NCI-H146 treated with DMSO at 0.1 percent for 48 hours (cell line): ENCODE data around the gene ASIC4.

Experiments used
- DNase-seq: peaks from one replicate; lab custom pipeline; 2025; ENCODE audit not compliant: unreplicated experiment; lab: John Stamatoyannopoulos, UW

ASIC4 gene

DNA sequence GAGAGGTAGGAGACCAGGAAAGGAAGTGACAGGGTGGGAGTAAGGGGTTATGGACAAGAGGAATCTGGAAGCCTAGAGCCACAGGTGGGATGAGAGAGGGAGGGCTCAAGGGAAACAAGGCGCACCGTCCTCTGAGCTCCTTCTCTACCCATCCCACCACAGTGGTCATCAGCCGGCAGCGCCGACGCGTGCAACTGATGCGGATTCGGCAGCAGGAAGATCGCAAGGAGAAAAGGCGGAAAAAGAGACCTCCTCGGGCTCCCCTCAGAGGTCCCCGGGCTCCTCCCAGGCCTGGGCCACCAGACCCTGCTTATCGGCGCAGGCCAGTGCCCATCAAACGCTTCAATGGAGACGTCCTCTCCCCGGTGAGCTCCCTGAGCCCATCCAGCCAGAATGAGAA lies 34.7 kb downstream of the ASIC4 start:
- DNase-seq: no peak

DNA sequence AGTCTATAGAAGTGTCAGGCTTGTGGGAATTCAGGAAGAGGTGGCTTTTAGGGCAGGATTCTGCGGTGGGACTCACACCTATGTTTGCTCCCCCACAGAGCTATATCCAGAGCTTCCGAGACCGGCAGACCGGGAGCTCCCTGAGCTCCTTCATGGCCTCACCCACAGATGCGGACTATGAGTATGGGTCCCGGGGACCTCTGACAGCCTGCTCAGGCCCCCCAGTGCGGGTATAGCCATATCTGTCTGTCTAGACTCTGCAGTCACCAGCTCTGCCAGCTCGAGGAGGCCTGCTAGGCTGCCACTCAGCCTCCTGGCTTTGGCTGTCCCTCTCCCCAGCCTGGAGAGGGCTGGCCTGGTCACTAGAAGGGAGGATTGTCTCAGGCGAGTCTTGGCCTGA lies 35.3 kb downstream of the ASIC4 start:
- no peak for DNase-seq

- peak; percentile 52 for DNase-seq
These were observed 37.4 kb downstream of the ASIC4 start for GRCh38 chr2:219551441-219552381.

DNA sequence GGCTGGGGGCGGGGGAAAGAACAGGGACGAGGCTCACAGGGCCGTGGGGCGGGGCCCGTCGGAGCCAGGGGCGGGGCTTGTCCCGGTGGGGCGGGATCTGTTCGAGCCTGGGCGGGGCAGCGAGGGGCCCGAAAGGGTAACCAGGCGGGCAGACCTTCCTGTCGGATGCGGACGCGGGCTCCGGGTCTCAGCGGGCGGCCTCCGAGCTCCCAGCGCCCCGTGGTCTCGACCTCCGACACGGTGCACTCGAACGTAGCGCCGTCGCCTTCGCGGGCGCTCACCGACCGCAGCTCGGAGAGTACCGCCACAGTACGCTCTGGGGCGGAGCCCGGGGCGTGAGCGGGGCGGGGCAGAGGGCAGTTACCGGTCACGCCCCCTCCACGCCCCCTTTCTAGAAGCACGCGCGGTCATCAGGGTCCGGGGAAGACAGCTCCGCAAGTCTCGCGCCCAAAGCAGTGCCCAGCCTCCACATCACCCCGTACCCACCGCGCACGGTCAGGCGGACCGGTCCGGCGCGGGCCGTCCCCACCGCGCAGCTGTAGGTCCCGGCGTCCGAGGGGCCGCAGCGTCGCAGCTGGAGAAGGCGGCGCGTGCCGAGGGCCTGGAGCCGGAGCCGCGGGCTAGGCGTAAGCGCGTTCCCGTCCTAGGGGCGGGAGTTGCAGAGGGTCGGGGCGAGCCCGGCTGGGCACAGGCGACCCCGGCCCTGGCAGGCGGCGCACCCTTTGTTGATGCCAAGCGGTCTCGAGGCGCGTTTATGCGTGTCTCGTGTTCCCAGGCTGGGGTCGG lies 38.3 kb downstream of the ASIC4 start:
- DNase-seq: peak; percentile 45

DNA sequence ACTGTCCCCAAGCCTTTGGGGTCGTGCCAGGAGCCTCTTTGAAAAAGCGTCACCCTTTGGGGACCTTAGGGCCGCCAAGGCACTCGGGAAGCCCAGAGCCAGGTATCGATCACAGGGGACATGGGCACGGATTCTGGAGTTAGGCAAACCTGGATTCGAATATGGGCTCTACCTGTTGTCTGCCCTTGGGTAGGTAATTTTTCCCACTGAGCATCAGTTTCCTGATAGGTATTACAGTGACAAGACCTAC lies 38.8 kb downstream of the ASIC4 start:
- no peak for DNase-seq

- no peak for DNase-seq
These were observed 39.2 kb downstream of the ASIC4 start for GRCh38 chr2:219553463-219553963.

DNA sequence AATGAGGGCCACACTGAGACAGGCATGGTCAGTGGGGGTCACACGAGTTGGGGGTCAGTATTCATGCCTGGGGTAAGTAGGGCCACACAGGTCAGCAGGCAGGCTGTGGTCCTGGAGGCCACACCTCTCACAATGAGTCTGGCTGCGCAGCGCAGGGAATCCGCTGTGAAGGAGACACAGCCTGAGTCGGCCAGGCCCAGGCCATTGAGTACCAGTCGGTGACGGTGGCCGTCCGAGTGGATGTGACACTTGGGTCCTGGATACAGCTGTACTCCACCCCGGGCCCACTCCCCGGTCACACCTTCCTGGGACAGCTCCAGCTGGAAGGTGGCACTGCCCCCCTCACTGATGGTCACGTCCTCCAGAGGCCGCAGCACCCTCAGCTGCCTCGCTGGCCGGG lies 40.1 kb downstream of the ASIC4 start:
- DNase-seq: no peak

GRCh38 chr2:219555956-219556355 lies 41.7 kb downstream of the ASIC4 start:
- no peak for DNase-seq

DNA sequence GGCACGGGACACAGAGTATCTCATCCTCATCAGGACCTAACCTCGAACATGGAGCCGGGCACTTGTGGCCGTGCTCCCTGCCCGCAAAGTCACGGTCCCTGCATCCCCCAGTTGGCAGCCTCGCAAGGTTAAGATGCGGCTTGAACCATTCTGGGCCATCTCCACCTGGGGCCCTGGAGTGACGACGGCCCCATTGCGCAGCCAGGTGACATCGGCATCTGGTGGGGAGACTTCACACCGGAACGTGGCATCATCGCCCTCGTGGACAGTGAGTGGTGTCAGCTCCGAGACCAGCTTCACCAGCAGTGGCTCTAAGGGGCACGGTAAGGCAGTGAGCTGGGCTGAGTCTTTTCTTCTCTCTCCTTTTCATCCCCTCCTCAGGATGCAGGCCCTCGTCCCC lies 42.1 kb downstream of the ASIC4 start:
- DNase-seq: no peak

GRCh38 chr2:219557320-219557719 lies 43.0 kb downstream of the ASIC4 start:
- no peak for DNase-seq

DNA sequence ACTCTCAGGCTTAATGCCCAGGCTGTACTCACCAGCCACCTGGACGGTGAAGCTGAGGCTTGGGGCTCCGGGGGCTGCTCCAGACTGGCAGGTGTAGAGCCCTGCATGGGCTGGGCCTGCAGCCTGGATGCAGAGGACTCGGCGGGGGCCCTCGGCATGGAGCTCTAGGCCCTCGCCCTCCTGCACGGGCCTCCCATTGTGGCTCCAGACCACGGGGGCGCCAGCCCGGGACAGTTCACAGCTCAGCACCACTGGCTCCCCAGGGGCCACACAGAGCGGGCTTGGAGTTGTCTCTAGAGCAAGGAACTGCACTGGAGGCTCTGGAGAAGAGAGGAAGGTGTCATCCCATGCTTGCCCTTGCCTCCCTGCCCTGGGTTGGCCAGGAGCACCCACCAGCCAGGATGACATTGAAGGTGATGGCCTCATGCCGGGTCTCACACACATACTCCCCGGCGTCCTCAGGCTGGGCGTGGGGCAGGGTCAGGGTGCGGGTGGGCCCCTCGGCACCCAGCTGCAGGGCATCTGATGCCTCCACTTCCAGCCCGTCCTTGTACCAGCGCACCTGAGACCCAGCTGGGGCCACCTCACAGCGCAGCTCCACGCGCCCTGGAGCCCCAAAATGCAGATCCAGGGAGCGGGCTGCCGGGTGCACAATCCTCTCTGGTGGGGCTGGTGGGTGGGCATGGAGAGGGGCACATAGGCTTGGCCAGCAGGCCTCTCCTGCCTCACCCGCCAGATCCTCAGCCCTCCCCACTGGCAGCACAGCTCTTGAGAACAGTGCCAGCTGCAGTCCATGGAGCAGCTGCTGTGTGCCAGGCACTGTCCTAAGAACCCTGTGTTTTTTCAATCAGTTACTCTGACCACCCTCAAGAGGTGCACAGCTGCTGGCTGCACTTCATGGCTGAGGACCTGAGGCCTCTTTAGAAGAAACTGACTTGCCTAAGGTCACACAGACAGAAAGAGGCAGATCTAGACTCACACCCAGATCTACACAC lies 43.8 kb downstream of the ASIC4 start:
- no peak for DNase-seq

DNA sequence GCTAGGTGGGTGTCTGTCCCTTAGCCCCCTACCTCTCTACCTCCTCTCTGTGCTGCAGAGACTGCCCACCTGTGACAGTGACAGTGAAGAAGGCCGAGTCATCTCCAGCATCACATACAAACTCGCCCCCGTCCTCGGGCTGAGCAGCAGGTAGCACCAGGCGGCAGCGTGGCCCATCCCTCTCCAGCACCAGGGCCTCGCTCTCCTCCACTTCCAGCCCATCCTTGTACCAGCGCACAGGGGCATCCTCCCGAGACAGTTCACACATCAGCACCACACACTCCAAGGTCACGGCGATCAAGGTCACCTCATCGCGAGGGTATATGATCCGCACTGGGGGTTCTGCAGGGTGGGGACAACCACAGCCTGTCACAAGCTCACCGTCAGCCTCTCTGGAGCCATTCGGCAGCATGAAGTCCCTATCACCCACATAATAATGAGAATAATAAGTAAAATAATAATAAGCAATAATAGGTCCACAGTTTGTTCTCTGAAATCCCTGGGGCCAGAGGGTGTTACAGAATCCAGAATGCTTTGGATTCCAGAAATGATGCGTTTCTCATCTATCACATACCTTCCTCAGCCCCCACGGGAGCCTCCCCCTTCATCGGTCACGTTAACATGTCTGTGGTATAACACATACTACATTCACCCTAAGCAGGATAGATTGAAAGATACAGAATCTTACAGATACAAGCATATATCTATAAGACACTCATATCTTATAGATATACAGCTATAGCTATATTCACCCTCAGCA lies 45.1 kb downstream of the ASIC4 start:
- no peak for DNase-seq

- DNase-seq: no peak
These were observed 46.0 kb downstream of the ASIC4 start for GRCh38 chr2:219560037-219560892.

- DNase-seq: no peak
These were observed 46.6 kb downstream of the ASIC4 start for GRCh38 chr2:219560893-219561178.

GRCh38 chr2:219561179-219562048 lies 47.1 kb downstream of the ASIC4 start:
- no peak for DNase-seq

- no peak for DNase-seq
These were observed 48.1 kb downstream of the ASIC4 start for GRCh38 chr2:219562049-219563020.

DNA sequence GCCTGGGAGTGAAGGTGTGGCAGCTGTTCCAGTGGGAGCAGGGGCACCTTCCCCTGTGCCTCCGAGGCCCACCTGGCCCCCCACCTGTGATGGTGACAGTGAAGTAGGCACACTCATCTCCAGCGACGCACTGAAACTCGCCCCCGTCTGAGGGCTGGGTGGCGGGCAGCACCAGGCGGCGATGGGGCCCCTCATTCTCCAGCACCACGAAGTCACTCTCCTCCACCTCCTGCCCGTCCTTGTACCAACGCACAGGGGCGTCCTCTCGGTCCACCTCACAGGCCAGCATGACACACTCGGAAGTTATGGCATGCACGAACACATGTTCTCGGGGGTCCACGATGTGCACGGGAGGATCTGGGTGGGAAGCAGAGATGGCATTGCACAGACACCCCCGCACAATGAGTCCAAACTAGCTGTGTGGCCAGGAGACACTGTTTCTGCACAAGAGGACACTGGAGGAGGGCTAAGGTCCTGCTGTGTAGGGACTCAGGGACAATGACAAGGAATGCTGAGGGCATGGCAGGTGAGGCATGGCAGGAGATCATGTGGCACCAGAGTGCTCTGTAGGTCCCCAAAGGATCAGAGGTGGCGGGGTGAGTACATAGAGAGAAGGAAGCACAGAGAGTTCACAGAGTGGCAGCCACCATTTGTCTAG lies 49.1 kb downstream of the ASIC4 start:
- no peak for DNase-seq
